ENCODE measurements around the gene RNPEP. TPM values are rescaled to one million over a fixed set of nuclear protein-coding genes. Genes with fewer than 3 reads are reported as not detected.

RNPEP gene
- total and polyA plus RNA-seq, 2 experiments from 2014 or later: 32.1 to 80.3 TPM

- TF ChIP-seq ETS1 (IDR thresholded peaks at IDR 0.05) (0 out of 2 replicates have a peak, but pooled peaks have one; percentile 23), ZNF462 (CRISPR knock-in tag; IDR thresholded peaks at IDR 0.05) (no peak), POLR2AphosphoS5 (IDR thresholded peaks at IDR 0.05; ENCODE audit: low read depth) (peak; percentile 41)
- Histone ChIP-seq H3F3A (replicated peaks; ENCODE audit: low read depth) (peaks cover 15% of the 10 kb centered on the region), H3K79me2 (replicated peaks; ENCODE audit: insufficient read depth) (peaks cover 7% of the 10 kb centered on the region), H3K4me1 (ENCODE audit: insufficient read depth) (peaks cover 51% of the 10 kb centered on the region), H3K27ac (ENCODE audit: low read depth) (peak overlapping the region; percentile 99), H3K9me2 (ENCODE audit: insufficient read depth) (no peaks in the 10 kb centered on the region), H3K4me2 (peak overlapping the region; percentile 75), H4K20me1 (replicated peaks; ENCODE audit: insufficient read depth) (no peaks in the 10 kb centered on the region), H3K36me3 (ENCODE audit: insufficient read depth) (peaks cover 8% of the 10 kb centered on the region; the same call in 1 of the 2 replicates), H3K4me3 (peak overlapping the region; percentile 46), H2AFZ (no peak overlapping the region), H3K27me3 (ENCODE audit: insufficient read depth) (no peaks in the 10 kb centered on the region)
- ATAC-seq (peak; percentile 48), DNase-seq (ENCODE audit: low spot score) (peak; percentile 97)
- H3K36me3 Mint-ChIP-seq (ENCODE audit: low read depth): peaks cover 32% of the 10 kb centered on the region
- H3K27ac Mint-ChIP-seq: peak overlapping the region; percentile 93
- peak overlapping the region; percentile 64 for H3K4me3 Mint-ChIP-seq
- H3K4me1 Mint-ChIP-seq: peaks cover 54% of the 10 kb centered on the region
- H3K9me3 Mint-ChIP-seq: no peaks in the 10 kb centered on the region
- H3K27me3 Mint-ChIP-seq (ENCODE audit: insufficient read depth, low read depth, poor library complexity): peaks cover 12% of the 10 kb centered on the region
Measured at GRCh38 chr1:202007805-202008489, 25.5 kb downstream of the RNPEP start.

All from GM23338 (cell line).